CD4-positive, alpha-beta T cell treated with Interleukin-15 for 4 hours (primary cell): ENCODE results near the gene NRN1.
"Not testable (repeated sequence)": the region's sequence is repeated elsewhere in the genome, so short reads cannot be mapped to it uniquely, and the experiment has no call there.

Source experiments
- DNase-seq: peaks from one replicate; pipeline ENCODE4 v3.0.0-alpha.2; 2020; ENCODE audit warnings: low spot score

The NRN1 gene

DNA sequence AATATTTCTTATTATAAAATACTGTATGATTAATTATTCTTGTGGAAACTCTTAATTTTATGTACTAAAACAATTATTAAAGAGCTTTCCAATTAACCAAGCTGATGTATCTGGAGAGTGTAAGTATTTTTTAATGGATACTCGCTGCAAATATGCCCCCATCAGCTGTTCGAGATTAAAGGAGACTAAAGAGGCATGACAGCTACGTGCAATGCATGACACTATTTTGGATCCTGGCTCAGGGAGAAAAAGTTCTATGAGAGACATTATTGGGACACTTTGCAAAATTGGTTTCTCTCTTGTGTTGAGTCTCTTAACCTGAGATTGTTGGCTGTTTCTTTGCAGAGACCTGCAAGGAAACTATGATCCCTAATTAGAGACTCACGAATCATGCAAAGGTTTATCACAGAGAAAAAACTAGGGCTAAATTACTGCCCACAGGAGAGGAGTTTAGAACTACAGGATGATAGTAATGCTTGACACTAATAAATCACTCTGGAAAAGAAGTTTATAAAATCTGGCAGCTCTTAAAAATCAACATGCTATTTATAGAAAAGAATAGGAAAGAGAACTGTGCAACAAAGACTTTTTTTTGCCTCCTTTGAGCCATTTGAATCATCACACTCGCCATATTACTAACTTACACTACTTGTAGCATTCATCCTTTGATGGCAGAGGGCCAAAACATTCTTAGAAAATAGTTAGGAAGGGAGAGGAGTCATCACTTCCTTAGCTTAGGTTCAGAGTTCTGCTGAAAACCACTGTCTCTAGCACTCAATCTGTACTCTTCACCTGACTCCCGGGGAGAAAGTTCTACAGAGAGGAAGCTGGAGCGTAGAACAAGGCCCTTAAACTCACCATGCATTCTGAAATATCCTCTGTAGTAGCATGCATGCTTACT, 25.3 kb downstream of the NRN1 start:
- no peak for DNase-seq

DNA sequence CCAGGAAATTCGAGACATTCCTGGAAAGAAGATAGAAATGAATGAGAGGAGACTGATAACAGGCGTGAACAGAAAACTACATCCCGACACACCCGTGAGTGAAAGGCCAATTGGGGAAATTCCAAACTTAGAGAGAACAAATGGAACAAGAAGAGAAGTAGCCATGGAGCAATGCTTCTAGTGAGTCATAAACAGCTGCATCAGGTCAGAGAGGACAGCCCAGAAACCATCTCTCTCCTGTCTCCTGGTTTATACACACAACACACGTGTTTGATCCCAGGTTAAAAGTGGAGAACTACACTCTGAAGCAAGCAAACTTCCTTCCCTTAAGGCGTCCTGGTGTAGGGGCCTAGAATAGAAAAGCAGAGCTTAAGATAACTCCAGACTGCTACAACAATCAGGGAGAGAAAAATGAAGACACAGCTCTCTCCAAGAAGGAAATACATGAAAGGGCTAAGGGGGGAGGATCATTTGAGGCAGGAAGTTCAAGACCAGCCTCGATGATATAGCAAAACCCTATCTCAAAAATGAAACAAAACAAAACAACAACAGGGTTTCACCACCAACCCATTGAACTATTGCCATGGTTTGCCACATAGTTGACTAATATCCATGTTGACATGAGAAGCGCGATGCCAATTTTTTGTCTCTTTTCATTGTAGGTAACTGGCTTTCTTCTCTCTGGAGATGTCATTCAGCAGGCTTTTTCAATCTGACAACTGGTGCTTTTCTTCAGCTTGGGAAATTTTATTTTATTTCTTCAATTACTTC, 26.9 kb downstream of the NRN1 start:
- DNase-seq = no peak

- DNase-seq = no peak
Observed at GRCh38 chr6:5976811-5977210, 29.9 kb downstream of the NRN1 start.

GRCh38 chr6:5968817-5969734, 37.6 kb downstream of the NRN1 start:
- no peak for DNase-seq

GRCh38 chr6:5968036-5968435, 38.7 kb downstream of the NRN1 start:
- DNase-seq = not testable (repeated sequence)

DNA sequence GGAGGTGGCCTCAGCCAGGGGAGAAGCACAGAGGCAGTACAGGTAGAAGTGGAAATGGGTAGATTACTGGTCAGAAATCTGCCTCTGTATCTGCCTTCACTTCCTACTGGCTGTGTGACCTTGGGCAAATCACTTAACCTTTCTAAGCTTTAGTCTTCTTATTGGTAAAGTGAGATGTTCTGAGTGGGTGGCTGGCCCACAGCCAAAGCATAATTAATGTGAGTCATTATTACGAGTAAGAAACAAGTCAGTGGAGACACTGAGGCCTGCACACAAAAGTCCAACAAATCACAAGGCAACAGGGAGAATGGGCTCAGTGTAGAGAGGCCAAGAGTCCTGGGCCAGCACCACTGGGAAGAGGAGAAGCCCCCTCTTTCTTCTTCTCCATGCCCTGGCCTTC, 39.1 kb downstream of the NRN1 start:
- DNase-seq = no peak

- no peak for DNase-seq
Observed at GRCh38 chr6:5962794-5963193, 43.9 kb downstream of the NRN1 start.

GRCh38 chr6:5961836-5962235, 44.9 kb downstream of the NRN1 start:
- no peak for DNase-seq

GRCh38 chr6:5960456-5960855, 46.3 kb downstream of the NRN1 start:
- no peak for DNase-seq

- no peak for DNase-seq
Observed at GRCh38 chr6:5958921-5959320, 47.8 kb downstream of the NRN1 start.

GRCh38 chr6:5956939-5957338, 49.8 kb downstream of the NRN1 start:
- no peak for DNase-seq

- peak; percentile 7 for DNase-seq
Observed at GRCh38 chr6:5950361-5950785, 56.4 kb downstream of the NRN1 start.
